HG03103 (cell line): ENCODE measurements around the gene ANKRD13B.
"Not testable (repeated sequence)": the region's sequence is repeated elsewhere in the genome, so short reads cannot be mapped to it uniquely, and the experiment has no call there.

Experiments used
- ATAC-seq: cut with Tn5 transposase; IDR thresholded peaks from one replicate; pipeline ENCODE4 v1.9.1; 2021; ENCODE audit warnings: low read depth; ENCODE audit not compliant: unreplicated experiment

Gene ANKRD13B

GRCh38 chr17:29592850-29593551 lies at the start of gene ANKRD13B:
Gene ANKRD13B (plus strand): TSS chr17:29593132. CDS start chr17:29593622, 490 bp downstream.
- no peak for ATAC-seq

GRCh38 chr17:29544066-29544465 lies 48.9 kb upstream of the ANKRD13B start:
- ATAC-seq = no peak

GRCh38 chr17:29546085-29546484 lies 46.8 kb upstream of the ANKRD13B start:
- no peak for ATAC-seq

- no peak for ATAC-seq
Measured at GRCh38 chr17:29546830-29547229, 46.1 kb upstream of the ANKRD13B start.

GRCh38 chr17:29549177-29549923 lies 43.6 kb upstream of the ANKRD13B start:
- no peak for ATAC-seq

GRCh38 chr17:29555840-29556239 lies 37.1 kb upstream of the ANKRD13B start:
- no peak for ATAC-seq

- ATAC-seq = no peak
Measured at GRCh38 chr17:29557085-29557738, 35.7 kb upstream of the ANKRD13B start.

- ATAC-seq = no peak
Measured at GRCh38 chr17:29557739-29558116, 35.2 kb upstream of the ANKRD13B start.

- ATAC-seq = not testable (repeated sequence)
Measured at GRCh38 chr17:29558139-29558538, 34.8 kb upstream of the ANKRD13B start.

GRCh38 chr17:29559640-29560039 lies 33.3 kb upstream of the ANKRD13B start:
- ATAC-seq = no peak

GRCh38 chr17:29560316-29560715 lies 32.6 kb upstream of the ANKRD13B start:
- no peak for ATAC-seq

GRCh38 chr17:29561554-29562517 lies 31.1 kb upstream of the ANKRD13B start:
- ATAC-seq = no peak

- no peak for ATAC-seq
Measured at GRCh38 chr17:29562615-29563014, 30.3 kb upstream of the ANKRD13B start.

GRCh38 chr17:29563816-29564215 lies 29.1 kb upstream of the ANKRD13B start:
- ATAC-seq = no peak

- no peak for ATAC-seq
Measured at GRCh38 chr17:29565643-29566472, 27.1 kb upstream of the ANKRD13B start.

- ATAC-seq = no peak
Measured at GRCh38 chr17:29566473-29567303, 26.2 kb upstream of the ANKRD13B start, which contains the start of gene ABHD15. Gene ABHD15 (minus strand): TSS chr17:29567037. CDS start chr17:29566966, 71 bp downstream.

GRCh38 chr17:29567304-29567553 lies 25.7 kb upstream of the ANKRD13B start:
- ATAC-seq = no peak

- peak; percentile 30 for ATAC-seq
Measured at GRCh38 chr17:29567554-29568330, 25.2 kb upstream of the ANKRD13B start.
